Prostate gland (tissue), 2 donors: ENCODE results near the gene NID2. TPM values are rescaled to one million over a fixed set of nuclear protein-coding genes. Genes with fewer than 3 reads are reported as not detected.

Experiments
- DNase-seq: peaks from one replicate; pipeline ENCODE4 v3.0.0-alpha.2; 2019; ENCODE audit warnings: low spot score
- H3K27ac ChIP-seq, 2 donors: fragments of 200-600 bp; sonication (generic); 2 replicates each; pipeline ENCODE4 v1.5.1; 2017 to 2019
- H3K27me3 ChIP-seq: fragments of 200-600 bp; sonication (generic); replicated peaks from 2 replicates; pipeline ENCODE4 v1.5.1; 2019; ENCODE audit not compliant: insufficient read depth
- H3K36me3 ChIP-seq, 2 donors: fragments of 200-600 bp; sonication (generic); 1 replicate in 1 of 2; 2 replicates in 1 of 2; pipeline versions ENCODE4 v1.5.1 to v1.8.1; 2017 to 2019
- H3K4me1 ChIP-seq: fragments of 200-600 bp; sonication (generic); replicated peaks from 2 replicates; pipeline ENCODE4 v1.5.1; 2019
- H3K4me3 ChIP-seq, 2 donors: fragments of 200-600 bp; sonication (generic); 2 replicates each; pipeline ENCODE4 v1.5.1; 2017 to 2019
- H3K9me3 ChIP-seq: fragments of 200-600 bp; sonication (generic); 2 replicates; pipeline ENCODE4 v1.5.1; 2017
- POLR2A ChIP-seq: fragments of 450-650 bp; IDR thresholded peaks from one replicate; pipeline ENCODE4 v1.6.1; 2016; ENCODE audit warnings: antibody characterized with exemption, mild to moderate bottlenecking
- POLR2AphosphoS5 ChIP-seq: sonication (generic); formaldehyde crosslinking; IDR thresholded peaks from one replicate; pipeline ENCODE4 v1.6.1; 2017; ENCODE audit warnings: antibody characterized with exemption
- WGBS: methylation state at CpG from one replicate; pipeline ENCODE4 v1.1.5; 2018; 5-methylcytosine and 5-hydroxymethylcytosine counted together
- intact Hi-C: fragments of 100-400 bp; cut with DNase I; formaldehyde crosslinking; loops from one replicate; pipeline ENCODE4 v1.14.2; 2022
- total RNA-seq, 2 donors: library from RNA; depleted of rRNA; stranded (reverse); fragments of >200 nt; gene quantifications; one replicate each; pipeline ENCODE4 v1.1.0, GENCODE V29; 2016
- TF ChIP-seq, protein P1 (sequence below), 4 experiments: fragments of 200-600 bp in 2 of 4; fragments of 450-650 bp in 2 of 4; sonication (generic) in 2 of 4; IDR thresholded peaks; 1 replicate in 3 of 4; 2 replicates in 1 of 4; pipeline ENCODE4 v1.5.1; 2016 to 2019; ENCODE audit warnings: antibody characterized with exemption in 4 of 4, mild to moderate bottlenecking in 2 of 4, moderate library complexity in 2 of 4

Gene NID2
- total RNA-seq, 2 donors from 2014 or later = 6.9 to 17.2 TPM

GRCh38 chr14:52026017-52026660, 42.7 kb downstream of the NID2 start:
- intact Hi-C loops = no loop called here
- H3K4me1 ChIP-seq = no peaks in the 10 kb centered on the region
- no peak for TF ChIP-seq POLR2AphosphoS5
- TF ChIP-seq, protein P1, sequence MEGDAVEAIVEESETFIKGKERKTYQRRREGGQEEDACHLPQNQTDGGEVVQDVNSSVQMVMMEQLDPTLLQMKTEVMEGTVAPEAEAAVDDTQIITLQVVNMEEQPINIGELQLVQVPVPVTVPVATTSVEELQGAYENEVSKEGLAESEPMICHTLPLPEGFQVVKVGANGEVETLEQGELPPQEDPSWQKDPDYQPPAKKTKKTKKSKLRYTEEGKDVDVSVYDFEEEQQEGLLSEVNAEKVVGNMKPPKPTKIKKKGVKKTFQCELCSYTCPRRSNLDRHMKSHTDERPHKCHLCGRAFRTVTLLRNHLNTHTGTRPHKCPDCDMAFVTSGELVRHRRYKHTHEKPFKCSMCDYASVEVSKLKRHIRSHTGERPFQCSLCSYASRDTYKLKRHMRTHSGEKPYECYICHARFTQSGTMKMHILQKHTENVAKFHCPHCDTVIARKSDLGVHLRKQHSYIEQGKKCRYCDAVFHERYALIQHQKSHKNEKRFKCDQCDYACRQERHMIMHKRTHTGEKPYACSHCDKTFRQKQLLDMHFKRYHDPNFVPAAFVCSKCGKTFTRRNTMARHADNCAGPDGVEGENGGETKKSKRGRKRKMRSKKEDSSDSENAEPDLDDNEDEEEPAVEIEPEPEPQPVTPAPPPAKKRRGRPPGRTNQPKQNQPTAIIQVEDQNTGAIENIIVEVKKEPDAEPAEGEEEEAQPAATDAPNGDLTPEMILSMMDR (IDR thresholded peaks at IDR 0.05) = no peak
- no peak for TF ChIP-seq POLR2A
- no peaks in the 10 kb centered on the region for H3K36me3 ChIP-seq
- no peaks in the 10 kb centered on the region for H3K9me3 ChIP-seq
- no peak overlapping the region for H3K4me3 ChIP-seq
- WGBS = 82% methylated on average over 8 of the region's 8 CpGs
- no peaks in the 10 kb centered on the region for H3K27me3 ChIP-seq
- no peak overlapping the region for H3K27ac ChIP-seq
- no peak for DNase-seq

- Histone ChIP-seq H3K9me3 (no peaks in the 10 kb centered on the region), H3K4me3 (no peak overlapping the region), H3K27ac (no peak overlapping the region), H3K4me1 (no peaks in the 10 kb centered on the region), H3K36me3 (no peaks in the 10 kb centered on the region), H3K27me3 (no peaks in the 10 kb centered on the region)
- DNase-seq = no peak
- TF ChIP-seq, protein P1 (IDR thresholded peaks at IDR 0.05) = no peak
- TF ChIP-seq POLR2AphosphoS5 (no peak), POLR2A (no peak)
- intact Hi-C loops = no loop called here
Observed at GRCh38 chr14:52025310-52025709, 43.5 kb downstream of the NID2 start.

GRCh38 chr14:52023518-52023917, 45.3 kb downstream of the NID2 start:
- DNase-seq = no peak
- H3K4me3 ChIP-seq = no peak overlapping the region
- intact Hi-C loops = no loop called here
- no peaks in the 10 kb centered on the region for H3K36me3 ChIP-seq
- H3K27ac ChIP-seq = no peak overlapping the region
- H3K27me3 ChIP-seq = no peaks in the 10 kb centered on the region
- H3K9me3 ChIP-seq = no peaks in the 10 kb centered on the region
- TF ChIP-seq POLR2AphosphoS5 (no peak), POLR2A (no peak)
- TF ChIP-seq, protein P1 (IDR thresholded peaks at IDR 0.05) = no peak
- WGBS = 25% methylated on average over 1 of the region's 1 CpG
- no peaks in the 10 kb centered on the region for H3K4me1 ChIP-seq

- WGBS = 58% methylated on average over 6 of the region's 6 CpGs
- no peak for DNase-seq
- Histone ChIP-seq H3K27me3 (no peaks in the 10 kb centered on the region), H3K9me3 (no peaks in the 10 kb centered on the region), H3K4me3 (no peak overlapping the region), H3K36me3 (no peaks in the 10 kb centered on the region), H3K27ac (no peak overlapping the region), H3K4me1 (no peaks in the 10 kb centered on the region)
- TF ChIP-seq, protein P1 (IDR thresholded peaks at IDR 0.05) = no peak
- TF ChIP-seq POLR2AphosphoS5 (no peak), POLR2A (no peak)
- intact Hi-C loops = no loop called here
Observed at GRCh38 chr14:52021957-52022600, 46.8 kb downstream of the NID2 start.
